Mammary epithelial cell (primary cell): ENCODE data around the gene ZNF639.

ENCODE experiments used
- EZH2 ChIP-seq: IDR thresholded peaks from 2 replicates; pipeline ENCODE4 v1.6.1; 2012; ENCODE audit warnings: low read length, inconsistent platforms, borderline replicate concordance
- TF ChIP-seq, protein P1 (sequence below), 2 donors: IDR thresholded peaks in 1 of 2; conservative IDR thresholded peaks in 1 of 2; 2 replicates each; pipeline ENCODE4 v1.5.1; 2011 to 2012; ENCODE audit warnings: inconsistent platforms in 2 of 2, low read length in 2 of 2, mild to moderate bottlenecking in 2 of 2, control low read depth in 1 of 2, low read depth in 1 of 2; ENCODE audit not compliant: insufficient read depth in 1 of 2; ENCODE audit errors: extremely low read depth in 1 of 2

DNA sequence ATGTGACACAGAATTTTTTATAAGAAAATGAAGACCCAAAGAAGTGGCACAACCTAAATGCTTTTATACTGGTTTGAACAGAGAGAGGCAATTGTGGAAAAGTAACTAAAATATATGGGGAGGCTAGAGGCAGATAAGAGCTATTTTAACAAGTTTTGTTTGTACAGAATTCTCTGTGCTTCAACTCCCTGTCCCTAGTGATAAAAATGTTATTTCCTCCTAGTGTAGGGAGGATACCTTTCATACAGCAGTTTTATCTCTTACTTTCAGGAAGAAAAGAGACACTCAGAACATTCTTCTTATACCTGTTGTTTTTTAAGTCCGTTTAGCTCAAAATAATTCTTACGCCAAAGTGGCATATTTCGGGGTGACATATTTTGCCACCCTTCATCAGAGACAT lies 21.2 kb upstream of the ZNF639 start:
- TF ChIP-seq, protein P1, sequence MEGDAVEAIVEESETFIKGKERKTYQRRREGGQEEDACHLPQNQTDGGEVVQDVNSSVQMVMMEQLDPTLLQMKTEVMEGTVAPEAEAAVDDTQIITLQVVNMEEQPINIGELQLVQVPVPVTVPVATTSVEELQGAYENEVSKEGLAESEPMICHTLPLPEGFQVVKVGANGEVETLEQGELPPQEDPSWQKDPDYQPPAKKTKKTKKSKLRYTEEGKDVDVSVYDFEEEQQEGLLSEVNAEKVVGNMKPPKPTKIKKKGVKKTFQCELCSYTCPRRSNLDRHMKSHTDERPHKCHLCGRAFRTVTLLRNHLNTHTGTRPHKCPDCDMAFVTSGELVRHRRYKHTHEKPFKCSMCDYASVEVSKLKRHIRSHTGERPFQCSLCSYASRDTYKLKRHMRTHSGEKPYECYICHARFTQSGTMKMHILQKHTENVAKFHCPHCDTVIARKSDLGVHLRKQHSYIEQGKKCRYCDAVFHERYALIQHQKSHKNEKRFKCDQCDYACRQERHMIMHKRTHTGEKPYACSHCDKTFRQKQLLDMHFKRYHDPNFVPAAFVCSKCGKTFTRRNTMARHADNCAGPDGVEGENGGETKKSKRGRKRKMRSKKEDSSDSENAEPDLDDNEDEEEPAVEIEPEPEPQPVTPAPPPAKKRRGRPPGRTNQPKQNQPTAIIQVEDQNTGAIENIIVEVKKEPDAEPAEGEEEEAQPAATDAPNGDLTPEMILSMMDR (conservative IDR thresholded peaks at IDR 0.05 in 1 of 2, IDR thresholded peaks at IDR 0.05 in 1 of 2; ENCODE audit: extremely low read depth in 1 of 2, insufficient read depth in 1 of 2, low read depth in 1 of 2, low read length in 2 of 2) = no peak
- no peak for TF ChIP-seq EZH2
